Transverse colon (tissue), 4 donors: ENCODE data around the gene CRIP1.

Experiments
- CTCF ChIP-seq, 5 experiments: fragments of 200-600 bp in 3 of 5; fragments of 450-650 bp in 2 of 5; sonication (generic) in 3 of 5; IDR thresholded peaks; 1 replicate in 2 of 5; 2 replicates in 3 of 5; pipeline ENCODE4 v1.5.1; 2016 to 2017; ENCODE audit warnings: antibody characterized with exemption in 5 of 5, inconsistent platforms in 3 of 5, mild to moderate bottlenecking in 2 of 5, moderate library complexity in 1 of 5
- POLR2AphosphoS5 ChIP-seq, 3 donors: sonication (generic); formaldehyde crosslinking; IDR thresholded peaks; one replicate each; pipeline ENCODE4 v1.6.1; 2016; ENCODE audit warnings: antibody characterized with exemption in 3 of 3

- no peak for TF ChIP-seq CTCF (IDR thresholded peaks at IDR 0.05)
- no peak for TF ChIP-seq POLR2AphosphoS5 (IDR thresholded peaks at IDR 0.05)
Measured at GRCh38 chr14:105536051-105536450, 49.4 kb downstream of the CRIP1 start.
